ENCODE data around the gene PPM1B. TPM values are rescaled to one million over a fixed set of nuclear protein-coding genes. Genes with fewer than 3 reads are reported as not detected.

Gene PPM1B
- total and polyA plus RNA-seq, 9 of the 15 experiments (the other 6 are each of a cell fraction or from before 2014, with no cell fraction given): 8.9 to 44.0 (median 28.6) TPM

GRCh38 chr2:44121899-44122298 lies 46.8 kb upstream of the PPM1B start (continued):
- TF ChIP-seq ZNF830 (CRISPR knock-in tag; IDR thresholded peaks at IDR 0.05) (no peak), CXXC5 (CRISPR knock-in tag; IDR thresholded peaks at IDR 0.05) (no peak), ZNF197 (CRISPR knock-in tag; IDR thresholded peaks at IDR 0.05; ENCODE audit: low read depth) (no peak), MLX (CRISPR knock-in tag; conservative IDR thresholded peaks at IDR 0.05) (no peak), RREB1 (CRISPR knock-in tag; IDR thresholded peaks at IDR 0.05) (no peak), MNT (conservative IDR thresholded peaks at IDR 0.05) (no peak), ZNF77 (CRISPR knock-in tag; IDR thresholded peaks at IDR 0.05) (no peak)

Measured in K562 (cell line).